T47D (cell line): ENCODE measurements around the gene TBC1D25.
"Not testable (repeated sequence)": the region's sequence is repeated elsewhere in the genome, so short reads cannot be mapped to it uniquely, and the experiment has no call there.

Experiments
- DNase-seq, 2 experiments: peaks; one replicate each; pipeline versions ENCODE4 v3.0.0 to v3.0.0-alpha.2; 2011 to 2012; ENCODE audit warnings: low read depth in 1 of 2, low spot score in 1 of 2
- JUND ChIP-seq: IDR thresholded peaks from 2 replicates; pipeline ENCODE4 v1.6.1; 2012; ENCODE audit warnings: low read depth
- in situ Hi-C: cut with HindIII; loops from 2 replicates; pipeline ENCODE4 v1.10.0; 2016; ENCODE audit warnings: low sequenced_read_pairs, low pct_unique_long_range_greater_than_20kb

The TBC1D25 gene

GRCh38 chrX:48521353-48522243, 17.9 kb upstream of the TBC1D25 start, which contains the start of gene EBP:
EBP (plus strand) TSS chrX:48521808; CDS start chrX:48523772, 1,964 bp downstream.
- TF ChIP-seq JUND = no peak
- in situ Hi-C loops = no loop called here
- DNase-seq = peak; percentile 91 to 98

DNA sequence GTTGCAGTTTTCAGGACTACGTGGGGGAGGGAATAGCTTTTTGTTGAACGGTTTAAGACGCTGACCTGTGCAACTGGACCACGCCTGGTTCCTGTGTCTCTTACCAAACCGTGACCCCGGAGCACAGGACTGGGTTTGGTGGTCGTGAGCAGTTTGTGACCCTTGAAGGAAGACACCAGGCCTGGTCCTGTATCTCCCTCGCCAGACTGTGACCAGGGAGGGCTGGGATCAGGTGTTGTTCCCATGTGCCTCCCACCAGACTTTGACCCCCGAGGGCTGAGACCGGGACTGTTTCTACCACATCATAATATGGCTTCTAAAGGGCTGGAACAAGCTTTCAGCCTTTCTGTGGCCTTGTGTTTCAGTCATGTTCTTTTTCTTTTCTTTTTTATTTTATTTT, 17.2 kb upstream of the TBC1D25 start:
- in situ Hi-C loops = no loop called here
- TF ChIP-seq JUND = no peak
- no peak for DNase-seq

- in situ Hi-C loops = no loop called here
- no peak for TF ChIP-seq JUND
- DNase-seq = no peak
These were observed 15.8 kb upstream of the TBC1D25 start for GRCh38 chrX:48523682-48524081.

- DNase-seq, in situ Hi-C loops: not testable (repeated sequence)
These were observed 13.7 kb upstream of the TBC1D25 start for GRCh38 chrX:48525853-48526252.

DNA sequence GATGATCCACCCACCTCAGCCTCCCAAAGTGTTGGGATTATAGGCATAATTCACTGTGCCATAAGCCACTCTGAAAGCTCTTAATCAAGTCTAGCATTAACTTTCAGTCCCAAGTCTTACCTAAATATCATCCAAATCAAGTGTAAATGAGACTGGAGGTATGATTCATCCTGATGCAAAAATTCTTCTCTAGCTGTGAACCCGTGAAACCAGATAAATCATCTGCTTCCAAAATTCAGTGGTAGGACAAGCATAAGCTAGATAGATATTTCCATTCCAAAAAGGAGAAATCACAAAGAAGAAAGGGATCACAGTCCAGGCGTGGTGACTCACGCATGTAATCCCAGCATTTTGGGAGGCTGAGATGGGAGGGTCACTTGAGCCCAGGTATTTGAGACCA, 8.8 kb upstream of the TBC1D25 start:
- no peak for DNase-seq
- in situ Hi-C loops = no loop called here
- TF ChIP-seq JUND = no peak

- in situ Hi-C loops = no loop called here
- TF ChIP-seq JUND = no peak
- no peak for DNase-seq
These were observed 8.1 kb upstream of the TBC1D25 start for GRCh38 chrX:48531358-48531959.

DNA sequence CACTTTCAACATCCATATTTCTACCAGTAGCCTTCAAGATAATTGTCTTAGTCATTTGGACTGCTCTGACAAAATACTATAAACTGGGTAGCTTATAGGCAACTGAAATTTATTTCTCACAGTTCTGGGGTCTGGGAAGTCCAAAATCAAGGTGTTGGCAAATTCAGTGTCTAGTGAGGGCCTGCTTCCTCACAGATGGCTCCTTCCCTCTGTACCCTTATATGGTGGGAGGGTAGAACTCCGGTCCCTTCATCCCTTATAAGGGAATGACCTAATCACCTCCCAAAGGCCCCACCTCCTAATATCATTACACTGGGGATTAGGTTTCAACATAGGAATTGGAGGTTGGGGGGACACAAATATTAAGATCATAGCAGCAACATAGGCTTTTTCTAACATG, 7.4 kb upstream of the TBC1D25 start:
- in situ Hi-C loops = no loop called here

DNA sequence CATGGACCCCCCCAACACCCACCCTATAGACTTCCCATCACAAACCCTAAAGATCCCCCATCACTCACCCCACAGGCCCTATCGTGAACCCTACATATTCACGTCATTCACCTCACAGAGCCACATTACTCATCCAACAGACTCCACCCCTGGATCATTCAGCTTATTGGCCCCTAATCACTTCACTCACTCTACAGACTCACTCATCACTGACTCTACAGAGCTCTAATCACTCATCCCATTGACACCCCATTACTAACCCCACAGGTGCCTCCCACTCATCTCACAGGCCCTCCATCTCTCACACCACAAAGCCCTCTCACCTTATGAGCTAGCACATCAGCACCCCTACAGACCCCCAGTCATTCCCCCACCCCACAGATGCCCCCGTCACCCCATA, 6.3 kb upstream of the TBC1D25 start:
- no peak for DNase-seq
- no peak for TF ChIP-seq JUND
- in situ Hi-C loops = no loop called here

More for the DNA sequence above, 7.4 kb upstream of the TBC1D25 start:
- TF ChIP-seq JUND = no peak
- DNase-seq = no peak

DNA sequence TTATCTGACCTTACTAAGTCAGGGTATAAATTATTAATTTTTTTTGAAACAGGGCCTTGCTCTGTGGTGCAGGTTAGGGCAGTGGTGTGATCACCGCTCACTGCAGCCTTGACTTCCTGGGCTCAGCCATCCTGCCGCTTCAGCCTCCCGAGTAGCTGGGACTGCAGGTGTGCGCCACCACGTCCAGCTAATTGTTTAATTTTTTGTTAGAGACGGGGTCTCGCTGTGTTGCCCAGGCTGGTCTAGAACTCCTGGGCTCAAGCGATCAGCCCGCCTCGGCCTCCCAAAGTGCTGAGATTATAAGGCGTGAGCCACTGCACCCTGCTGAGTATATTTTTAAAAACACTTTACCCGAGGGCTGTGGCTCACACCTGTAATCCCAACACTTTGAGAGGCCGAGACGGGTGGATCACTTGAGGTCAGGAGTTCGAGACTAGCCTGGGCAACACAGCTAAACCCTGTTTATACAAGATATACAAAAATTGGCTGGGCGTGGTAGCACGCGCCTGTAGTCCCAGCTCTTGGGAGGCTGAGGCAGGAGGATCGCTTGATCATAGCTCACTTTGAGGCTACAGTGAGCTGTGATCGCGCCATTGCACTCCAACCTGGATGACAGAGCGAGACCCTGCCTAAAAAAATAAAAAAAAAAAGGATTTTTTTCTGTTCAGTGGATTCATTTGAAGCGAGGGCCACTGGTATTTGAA, 721 bp upstream of the TBC1D25 start:
- in situ Hi-C loops = no loop called here
- DNase-seq = no peak
- TF ChIP-seq JUND = no peak

GRCh38 chrX:48540028-48540375, 488 bp downstream of the TBC1D25 start:
- in situ Hi-C loops = no loop called here
- TF ChIP-seq JUND = no peak
- peak in 1 of 2 experiments; percentile 28 for DNase-seq

DNA sequence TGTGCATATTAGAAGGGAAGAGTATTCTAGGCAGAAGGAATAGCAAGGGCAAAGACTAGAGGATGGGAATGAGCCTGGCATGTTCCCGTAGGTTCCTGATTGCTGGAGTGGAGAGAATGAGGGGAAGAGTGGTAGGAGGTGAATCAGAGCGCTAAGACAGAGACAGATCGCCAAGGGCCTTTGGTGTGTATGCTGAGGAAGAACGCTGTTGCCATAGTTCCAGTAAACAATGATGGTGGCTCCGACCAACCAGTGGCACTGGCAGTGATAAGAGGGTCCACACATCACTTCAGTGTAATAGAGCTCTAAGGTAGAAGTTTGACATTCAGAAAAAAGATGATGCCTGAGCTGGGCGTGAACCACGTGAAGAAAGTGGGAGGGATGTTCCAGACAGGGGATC, 966 bp downstream of the TBC1D25 start:
- in situ Hi-C loops = no loop called here
- TF ChIP-seq JUND = no peak
- no peak for DNase-seq

DNA sequence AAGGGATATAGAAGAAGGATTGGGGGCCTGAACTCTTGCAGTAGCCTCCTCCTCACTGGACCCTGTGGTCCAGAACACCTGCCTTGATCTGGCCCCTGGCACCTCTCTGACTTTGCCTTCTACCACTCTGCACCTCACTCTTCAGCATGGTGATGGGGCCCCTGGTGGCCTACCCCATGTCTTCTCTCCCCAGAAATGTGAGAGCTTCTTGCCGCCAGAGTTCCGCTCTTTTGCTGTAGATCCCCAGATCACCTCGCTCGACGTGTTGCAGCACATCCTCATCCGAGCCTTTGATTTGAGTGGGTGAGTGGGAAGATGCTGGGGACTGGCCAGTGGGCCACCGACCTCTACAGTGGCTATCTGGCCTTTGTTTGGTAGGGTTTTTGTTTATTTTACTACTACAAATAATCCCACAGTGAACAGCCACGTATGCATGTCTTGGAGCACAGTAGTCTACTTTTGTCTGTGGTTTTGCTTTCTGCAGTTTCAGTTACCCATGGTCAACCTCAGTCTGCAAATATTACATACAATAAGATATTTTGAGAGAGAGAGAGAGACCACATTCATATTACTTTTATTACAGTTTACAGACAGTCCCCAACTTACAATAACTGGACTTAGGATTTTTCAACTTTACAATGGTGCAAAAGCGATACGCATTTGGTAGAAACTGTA, 1.8 kb downstream of the TBC1D25 start:
- in situ Hi-C loops = no loop called here
- no peak for DNase-seq
- no peak for TF ChIP-seq JUND
